Measurements from ENCODE around the gene TIMP4. TPM values are rescaled to one million over a fixed set of nuclear protein-coding genes. Genes with fewer than 3 reads are reported as not detected.
A peak's percentile ranks its signal among the peaks of the same experiment; 100 is the strongest.

The TIMP4 gene
- total RNA-seq, 1 donor from 2014 or later: 5.2 TPM

GRCh38 chr3:12139111-12139511, 19.6 kb downstream of the TIMP4 start:
- no peak for DNase-seq
- no peak overlapping the region for H3K4me3 ChIP-seq
- peak; percentile 37 to 50 for ATAC-seq
- intact Hi-C loops (cut with DNase I): no loop called here
- peaks cover 30% of the 10 kb centered on the region for H3K4me1 ChIP-seq
- H3K27ac ChIP-seq: no peak overlapping the region
- peaks cover 2% of the 10 kb centered on the region for H3K27me3 ChIP-seq (ENCODE audit: low read depth)
- no peaks in the 10 kb centered on the region for H3K9me3 ChIP-seq
- TF ChIP-seq, protein P1, sequence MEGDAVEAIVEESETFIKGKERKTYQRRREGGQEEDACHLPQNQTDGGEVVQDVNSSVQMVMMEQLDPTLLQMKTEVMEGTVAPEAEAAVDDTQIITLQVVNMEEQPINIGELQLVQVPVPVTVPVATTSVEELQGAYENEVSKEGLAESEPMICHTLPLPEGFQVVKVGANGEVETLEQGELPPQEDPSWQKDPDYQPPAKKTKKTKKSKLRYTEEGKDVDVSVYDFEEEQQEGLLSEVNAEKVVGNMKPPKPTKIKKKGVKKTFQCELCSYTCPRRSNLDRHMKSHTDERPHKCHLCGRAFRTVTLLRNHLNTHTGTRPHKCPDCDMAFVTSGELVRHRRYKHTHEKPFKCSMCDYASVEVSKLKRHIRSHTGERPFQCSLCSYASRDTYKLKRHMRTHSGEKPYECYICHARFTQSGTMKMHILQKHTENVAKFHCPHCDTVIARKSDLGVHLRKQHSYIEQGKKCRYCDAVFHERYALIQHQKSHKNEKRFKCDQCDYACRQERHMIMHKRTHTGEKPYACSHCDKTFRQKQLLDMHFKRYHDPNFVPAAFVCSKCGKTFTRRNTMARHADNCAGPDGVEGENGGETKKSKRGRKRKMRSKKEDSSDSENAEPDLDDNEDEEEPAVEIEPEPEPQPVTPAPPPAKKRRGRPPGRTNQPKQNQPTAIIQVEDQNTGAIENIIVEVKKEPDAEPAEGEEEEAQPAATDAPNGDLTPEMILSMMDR (IDR thresholded peaks at IDR 0.05): peak; percentile 45
- H3K36me3 ChIP-seq: no peaks in the 10 kb centered on the region

- DNase-seq (no peak), ATAC-seq (no peak)
- Histone ChIP-seq H3K4me1 (peaks cover 19% of the 10 kb centered on the region), H3K4me3 (no peak overlapping the region), H3K27ac (no peak overlapping the region), H3K36me3 (no peaks in the 10 kb centered on the region), H3K27me3 (ENCODE audit: low read depth) (peaks cover 4% of the 10 kb centered on the region), H3K9me3 (no peaks in the 10 kb centered on the region)
- intact Hi-C loops (cut with DNase I): no loop called here
- TF ChIP-seq, protein P1 (IDR thresholded peaks at IDR 0.05): peak; percentile 32
These were observed 20.7 kb downstream of the TIMP4 start for GRCh38 chr3:12138044-12138443.

DNA sequence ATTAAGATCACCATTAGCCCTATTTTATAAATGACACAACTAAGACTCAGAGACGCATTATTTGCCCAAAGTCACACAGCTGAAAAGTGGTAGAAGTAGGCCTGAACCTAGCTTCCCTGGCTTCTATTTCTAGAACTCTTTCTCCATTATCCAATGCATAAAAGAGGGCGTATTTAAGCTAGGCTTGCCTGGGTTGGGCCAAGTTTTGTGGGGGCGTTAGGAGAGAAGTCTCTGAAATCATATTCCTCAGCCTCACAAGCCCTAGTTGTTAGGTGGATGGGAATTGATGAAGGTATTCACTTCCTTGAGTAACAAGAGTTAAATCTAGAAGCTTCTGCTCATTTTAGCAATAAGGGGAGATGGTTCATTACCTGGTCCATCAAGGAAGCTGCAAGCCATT, 22.3 kb downstream of the TIMP4 start:
- Histone ChIP-seq H3K36me3 (no peaks in the 10 kb centered on the region), H3K27ac (no peak overlapping the region), H3K27me3 (ENCODE audit: low read depth) (peaks cover 4% of the 10 kb centered on the region), H3K9me3 (no peaks in the 10 kb centered on the region), H3K4me1 (peaks cover 16% of the 10 kb centered on the region), H3K4me3 (no peak overlapping the region)
- DNase-seq (no peak), ATAC-seq (no peak)
- intact Hi-C loops (cut with DNase I): no loop called here
- TF ChIP-seq, protein P1 (IDR thresholded peaks at IDR 0.05): no peak

DNA sequence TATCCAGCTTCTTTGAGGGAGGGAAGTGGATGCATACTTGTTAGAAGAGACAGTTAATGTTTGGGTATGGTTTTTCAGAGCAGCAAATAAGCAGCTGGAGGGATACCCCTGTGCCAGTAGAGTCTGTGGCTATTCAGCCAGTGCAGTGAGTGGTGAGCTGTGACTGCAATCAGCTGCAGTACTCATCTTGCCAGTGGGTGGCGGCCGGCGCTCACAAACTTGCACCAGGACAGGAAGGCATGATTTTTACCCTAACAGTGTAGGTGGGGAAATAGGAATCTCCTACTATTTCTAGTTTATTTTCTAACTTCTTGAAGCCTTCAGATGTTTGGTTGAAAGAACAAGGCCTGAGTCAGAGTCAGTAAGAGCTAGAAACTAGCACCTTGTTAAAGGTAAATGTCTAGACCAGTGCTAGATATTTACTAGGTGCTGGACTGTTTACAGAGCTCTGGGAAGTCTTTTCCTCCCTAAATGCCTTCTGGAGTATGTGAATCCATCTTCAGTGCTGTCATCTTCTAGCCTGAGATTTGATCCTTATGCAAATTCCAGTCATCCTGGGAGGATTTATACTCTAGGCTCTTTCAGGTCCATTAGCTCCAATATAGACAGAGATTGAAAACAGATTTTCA, 23.6 kb downstream of the TIMP4 start:
- Histone ChIP-seq H3K36me3 (no peaks in the 10 kb centered on the region), H3K27ac (no peak overlapping the region), H3K4me1 (peaks cover 16% of the 10 kb centered on the region), H3K27me3 (ENCODE audit: low read depth) (peaks cover 4% of the 10 kb centered on the region), H3K9me3 (no peaks in the 10 kb centered on the region), H3K4me3 (no peak overlapping the region)
- ATAC-seq (peak; percentile 89 to 93), DNase-seq (peak; percentile 84)
- TF ChIP-seq, protein P1 (IDR thresholded peaks at IDR 0.05): peak; percentile 89
- intact Hi-C loops (cut with DNase I): no loop called here

DNA sequence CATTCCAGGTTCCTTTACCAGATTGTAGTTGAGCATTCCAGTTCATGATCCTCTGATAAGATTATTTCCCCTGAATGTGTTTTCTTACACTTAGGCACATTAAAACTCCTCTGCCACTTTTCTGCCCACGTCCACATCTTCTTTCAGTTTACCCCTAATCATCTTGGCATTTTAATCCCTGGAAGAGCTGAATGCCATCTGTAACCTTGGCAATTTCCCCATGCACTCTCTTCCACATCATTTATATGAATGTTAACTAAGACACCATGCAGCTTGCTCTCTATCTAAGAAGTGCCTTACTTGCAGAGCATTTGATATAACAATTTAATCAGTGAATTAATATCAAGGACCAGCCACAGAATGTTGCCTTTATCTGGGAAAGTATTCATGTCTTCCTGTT, 25.8 kb downstream of the TIMP4 start:
- TF ChIP-seq, protein P1 (IDR thresholded peaks at IDR 0.05): no peak
- Histone ChIP-seq H3K27me3 (ENCODE audit: low read depth) (peaks cover 4% of the 10 kb centered on the region), H3K4me3 (no peak overlapping the region), H3K9me3 (no peaks in the 10 kb centered on the region), H3K4me1 (no peaks in the 10 kb centered on the region), H3K36me3 (no peaks in the 10 kb centered on the region), H3K27ac (no peak overlapping the region)
- intact Hi-C loops (cut with DNase I): no loop called here
- ATAC-seq (no peak), DNase-seq (no peak)
